ENCODE results near the gene ANO7.

ANO7 gene

DNA sequence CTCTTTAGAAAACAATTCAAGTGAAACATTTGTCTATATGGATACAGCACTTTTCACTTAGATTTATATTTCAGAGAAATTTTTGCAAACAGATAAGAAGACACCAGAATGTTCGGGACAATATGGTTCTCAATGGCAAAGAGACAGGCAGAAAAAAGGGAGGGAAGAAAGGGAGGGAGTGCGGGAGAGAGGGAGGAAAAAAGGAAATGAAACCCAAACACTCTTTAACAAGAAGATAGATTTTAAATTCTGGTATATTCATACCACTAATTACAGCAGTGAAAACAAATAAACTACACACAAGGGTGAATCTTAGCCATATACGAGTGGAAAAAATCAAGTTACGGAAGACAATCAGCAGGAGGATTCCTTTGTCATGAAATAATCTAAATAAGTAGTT, 42.2 kb upstream of the ANO7 start:
- Histone ChIP-seq H3K27me3 (replicated peaks; ENCODE audit: insufficient read depth, low read length) (no peaks in the 10 kb centered on the region), H3K9me2 (replicated peaks; ENCODE audit: insufficient read depth, low read length) (no peaks in the 10 kb centered on the region), H3K4me3 (ENCODE audit: low read length) (no peak overlapping the region), H3K79me2 (ENCODE audit: low read length) (peaks cover 17% of the 10 kb centered on the region), H3K9me3 (replicated peaks; ENCODE audit: insufficient read depth, low read length) (no peaks in the 10 kb centered on the region), H3K36me3 (replicated peaks; ENCODE audit: insufficient read depth, low read length) (no peaks in the 10 kb centered on the region), H3K27ac (ENCODE audit: low read length) (no peak overlapping the region), H4K20me1 (ENCODE audit: insufficient read depth, low read length) (no peaks in the 10 kb centered on the region), H3K4me2 (ENCODE audit: low read depth, low read length) (no peak overlapping the region), H3F3A (ENCODE audit: insufficient read depth, low read length) (0 out of 2 replicates have a peak, but pooled peaks cover 4% of the 10 kb centered on the region), H3K4me1 (ENCODE audit: low read length) (peaks cover 11% of the 10 kb centered on the region), H3K9ac (ENCODE audit: low read length) (no peak overlapping the region), H2AFZ (ENCODE audit: low read length) (no peak overlapping the region)
- no peak for DNase-seq
- TF ChIP-seq EZH2phosphoT487 (IDR thresholded peaks at IDR 0.05; ENCODE audit: low read length), result no peak
- TF ChIP-seq, protein P1, sequence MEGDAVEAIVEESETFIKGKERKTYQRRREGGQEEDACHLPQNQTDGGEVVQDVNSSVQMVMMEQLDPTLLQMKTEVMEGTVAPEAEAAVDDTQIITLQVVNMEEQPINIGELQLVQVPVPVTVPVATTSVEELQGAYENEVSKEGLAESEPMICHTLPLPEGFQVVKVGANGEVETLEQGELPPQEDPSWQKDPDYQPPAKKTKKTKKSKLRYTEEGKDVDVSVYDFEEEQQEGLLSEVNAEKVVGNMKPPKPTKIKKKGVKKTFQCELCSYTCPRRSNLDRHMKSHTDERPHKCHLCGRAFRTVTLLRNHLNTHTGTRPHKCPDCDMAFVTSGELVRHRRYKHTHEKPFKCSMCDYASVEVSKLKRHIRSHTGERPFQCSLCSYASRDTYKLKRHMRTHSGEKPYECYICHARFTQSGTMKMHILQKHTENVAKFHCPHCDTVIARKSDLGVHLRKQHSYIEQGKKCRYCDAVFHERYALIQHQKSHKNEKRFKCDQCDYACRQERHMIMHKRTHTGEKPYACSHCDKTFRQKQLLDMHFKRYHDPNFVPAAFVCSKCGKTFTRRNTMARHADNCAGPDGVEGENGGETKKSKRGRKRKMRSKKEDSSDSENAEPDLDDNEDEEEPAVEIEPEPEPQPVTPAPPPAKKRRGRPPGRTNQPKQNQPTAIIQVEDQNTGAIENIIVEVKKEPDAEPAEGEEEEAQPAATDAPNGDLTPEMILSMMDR (IDR thresholded peaks at IDR 0.05; ENCODE audit: low read length), result no peak
- no peak for TF ChIP-seq EZH2 (optimal IDR thresholded peaks at IDR 0.05; ENCODE audit: low read depth, low read length)

GRCh38 chr2:241147336-241147735, 41.1 kb upstream of the ANO7 start:
- no peak for TF ChIP-seq EZH2 (optimal IDR thresholded peaks at IDR 0.05; ENCODE audit: low read depth, low read length)
- no peak for TF ChIP-seq EZH2phosphoT487 (IDR thresholded peaks at IDR 0.05; ENCODE audit: low read length)
- TF ChIP-seq, protein P1 (IDR thresholded peaks at IDR 0.05; ENCODE audit: low read length), result no peak
- Histone ChIP-seq H3K9me2 (replicated peaks; ENCODE audit: insufficient read depth, low read length) (no peaks in the 10 kb centered on the region), H3K27ac (ENCODE audit: low read length) (no peak overlapping the region), H3K4me1 (ENCODE audit: low read length) (peaks cover 14% of the 10 kb centered on the region), H3K27me3 (replicated peaks; ENCODE audit: insufficient read depth, low read length) (no peaks in the 10 kb centered on the region), H3K79me2 (ENCODE audit: low read length) (peaks cover 27% of the 10 kb centered on the region), H3K9me3 (replicated peaks; ENCODE audit: insufficient read depth, low read length) (no peaks in the 10 kb centered on the region), H3F3A (ENCODE audit: insufficient read depth, low read length) (0 out of 2 replicates have a peak, but pooled peaks cover 4% of the 10 kb centered on the region), H3K4me2 (ENCODE audit: low read depth, low read length) (no peak overlapping the region), H3K4me3 (ENCODE audit: low read length) (no peak overlapping the region), H4K20me1 (ENCODE audit: insufficient read depth, low read length) (no peaks in the 10 kb centered on the region), H3K9ac (ENCODE audit: low read length) (no peak overlapping the region), H3K36me3 (replicated peaks; ENCODE audit: insufficient read depth, low read length) (no peaks in the 10 kb centered on the region), H2AFZ (ENCODE audit: low read length) (no peak overlapping the region)
- no peak for DNase-seq

- H3F3A ChIP-seq (ENCODE audit: insufficient read depth, low read length), result 0 out of 2 replicates have a peak, but pooled peaks cover 4% of the 10 kb centered on the region
- no peaks in the 10 kb centered on the region for H3K9me3 ChIP-seq (replicated peaks; ENCODE audit: insufficient read depth, low read length)
- no peak overlapping the region for H3K27ac ChIP-seq (ENCODE audit: low read length)
- no peak for DNase-seq
- TF ChIP-seq, protein P1 (IDR thresholded peaks at IDR 0.05; ENCODE audit: low read length), result no peak
- TF ChIP-seq EZH2phosphoT487 (IDR thresholded peaks at IDR 0.05; ENCODE audit: low read length) (no peak), EZH2 (optimal IDR thresholded peaks at IDR 0.05; ENCODE audit: low read depth, low read length) (no peak)
- H2AFZ ChIP-seq (ENCODE audit: low read length), result peak overlapping the region; percentile 100; the same call in 1 of the 2 replicates
- H3K27me3 ChIP-seq (replicated peaks; ENCODE audit: insufficient read depth, low read length), result no peaks in the 10 kb centered on the region
- peak overlapping the region; percentile 60; the same call in 1 of the 2 replicates for H3K9ac ChIP-seq (ENCODE audit: low read length)
- H4K20me1 ChIP-seq (ENCODE audit: insufficient read depth, low read length), result no peaks in the 10 kb centered on the region
- no peaks in the 10 kb centered on the region for H3K9me2 ChIP-seq (replicated peaks; ENCODE audit: insufficient read depth, low read length)
- H3K4me2 ChIP-seq (ENCODE audit: low read depth, low read length), result peak overlapping the region; percentile 100
- no peaks in the 10 kb centered on the region for H3K36me3 ChIP-seq (replicated peaks; ENCODE audit: insufficient read depth, low read length)
- H3K4me3 ChIP-seq (ENCODE audit: low read length), result peak overlapping the region; percentile 92
- H3K79me2 ChIP-seq (ENCODE audit: low read length), result peaks cover 36% of the 10 kb centered on the region
- H3K4me1 ChIP-seq (ENCODE audit: low read length), result peaks cover 14% of the 10 kb centered on the region
Observed at GRCh38 chr2:241148239-241148638, 40.2 kb upstream of the ANO7 start.

Measured in MM.1S (cell line).